HG03060 (cell line): Measurements from ENCODE around the gene RHBDF2.

Experiments used
- ATAC-seq: cut with Tn5 transposase; IDR thresholded peaks from one replicate; pipeline ENCODE4 v1.9.1; 2021; ENCODE audit warnings: low read depth, moderate number of reproducible peaks; ENCODE audit not compliant: unreplicated experiment

The RHBDF2 gene

DNA sequence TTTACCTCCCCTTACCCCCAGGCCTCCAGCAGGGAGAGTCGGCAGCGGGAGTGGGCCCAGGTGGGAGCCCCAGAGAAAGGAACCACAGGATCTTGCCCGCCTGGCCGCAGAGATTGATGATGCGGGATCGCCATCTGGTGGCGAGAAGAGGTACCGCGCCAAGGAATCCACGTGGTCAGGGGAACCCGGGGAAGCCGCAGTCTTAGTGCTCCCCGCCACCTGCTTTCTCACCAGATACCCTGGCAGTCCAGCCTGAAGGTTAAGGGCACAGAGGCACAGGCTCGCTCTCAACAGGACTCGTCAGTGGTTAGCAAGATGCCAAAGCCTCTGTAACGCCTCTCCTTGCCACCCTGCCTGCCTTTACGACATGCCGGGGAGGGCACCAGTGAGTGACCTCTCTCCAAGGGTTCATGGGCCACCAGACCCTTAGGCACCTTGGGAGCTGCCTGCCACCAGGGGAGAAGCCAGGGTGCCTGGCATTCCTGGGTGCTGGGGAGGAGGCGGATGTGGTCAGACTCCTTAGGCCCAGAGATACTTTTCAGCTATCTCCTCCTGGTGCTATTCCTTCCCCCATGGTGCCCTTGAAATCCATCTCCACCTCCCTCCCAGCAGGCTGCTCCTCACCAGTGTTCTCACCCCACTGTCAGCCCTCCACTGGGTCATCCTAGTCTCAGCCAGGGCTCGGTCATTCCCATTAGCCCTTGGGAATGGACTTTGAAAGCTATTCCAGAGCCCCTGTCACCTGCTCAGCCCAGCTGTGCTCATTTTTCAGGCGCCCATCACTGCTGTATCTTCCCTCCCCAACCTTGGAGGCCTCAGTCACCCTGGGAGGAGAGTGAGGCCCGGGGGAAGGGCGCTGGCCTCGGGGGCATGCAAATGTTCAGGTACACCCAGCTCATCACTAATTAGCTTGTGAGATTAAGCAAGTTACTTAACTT lies 5.5 kb upstream of the RHBDF2 start:
- ATAC-seq: no peak

GRCh38 chr17:76504117-76504516 lies 2.9 kb upstream of the RHBDF2 start:
- no peak for ATAC-seq

- ATAC-seq: no peak
Observed at GRCh38 chr17:76502341-76503211, 1.4 kb upstream of the RHBDF2 start.

DNA sequence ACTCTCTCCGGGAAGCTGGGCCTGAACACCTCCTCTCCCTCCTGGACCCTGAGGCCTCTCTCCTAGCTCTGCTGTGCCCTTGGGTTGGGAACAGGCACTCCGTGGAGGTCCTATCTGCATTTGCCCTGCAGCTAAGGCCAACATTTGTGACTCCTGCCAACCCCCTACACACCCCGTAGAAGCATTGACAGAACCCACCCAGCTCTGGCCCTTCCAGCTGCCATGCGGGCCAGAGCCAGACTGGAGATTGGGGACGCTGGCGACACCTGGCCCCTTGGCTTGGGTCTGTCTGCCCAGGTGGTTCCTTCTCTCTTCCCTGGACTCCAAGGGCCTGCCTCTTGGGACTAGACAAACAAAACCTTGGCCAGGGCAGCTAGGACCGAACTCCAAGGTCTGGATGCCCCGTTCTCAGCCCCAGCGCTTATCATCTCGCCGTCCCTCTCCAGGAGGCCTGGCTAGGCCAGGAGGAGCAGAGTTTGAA lies 644 bp upstream of the RHBDF2 start:
- ATAC-seq: no peak

- ATAC-seq: no peak
Observed at GRCh38 chr17:76500747-76501017, 541 bp downstream of the RHBDF2 start.

GRCh38 chr17:76500074-76500746 lies 1.0 kb downstream of the RHBDF2 start:
- no peak for ATAC-seq

GRCh38 chr17:76499267-76499667 lies 2.0 kb downstream of the RHBDF2 start:
- ATAC-seq: no peak

DNA sequence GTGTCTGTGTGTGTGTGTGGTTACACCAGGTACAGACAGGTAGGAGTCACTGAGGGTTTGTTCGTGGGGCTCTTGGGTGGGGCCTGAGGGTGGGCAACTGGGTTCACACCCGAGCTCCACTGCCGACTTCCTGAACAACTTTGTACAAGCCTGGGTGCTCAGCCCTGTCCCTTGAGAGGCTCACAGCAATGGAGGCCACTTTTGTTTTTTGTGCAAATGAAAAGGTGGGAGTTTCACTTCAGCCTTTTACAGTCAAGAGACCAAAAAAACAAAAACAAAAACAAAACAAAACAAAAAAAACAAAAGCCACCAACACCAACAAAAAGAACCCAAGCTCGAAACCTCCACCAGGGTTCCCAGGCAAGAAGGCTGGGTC lies 2.4 kb downstream of the RHBDF2 start:
- no peak for ATAC-seq

GRCh38 chr17:76497979-76498875 lies 3.0 kb downstream of the RHBDF2 start:
- ATAC-seq: no peak

DNA sequence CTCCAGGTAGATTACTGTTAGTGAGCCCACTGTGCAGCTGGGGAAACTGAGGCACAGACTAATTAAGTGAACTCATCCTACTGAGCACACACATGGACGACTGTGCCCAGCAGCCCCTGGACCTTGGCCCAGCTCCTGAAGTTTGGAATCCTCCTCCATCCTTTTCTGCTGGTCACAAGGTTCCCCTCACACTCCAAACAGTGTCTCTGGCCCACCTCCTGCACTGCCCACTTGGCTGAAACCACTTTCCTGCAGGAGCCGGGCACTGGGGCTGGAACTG lies 3.6 kb downstream of the RHBDF2 start:
- no peak for ATAC-seq

- no peak for ATAC-seq
Observed at GRCh38 chr17:76496464-76496863, 4.8 kb downstream of the RHBDF2 start.

- no peak for ATAC-seq
Observed at GRCh38 chr17:76495663-76496400, 5.4 kb downstream of the RHBDF2 start.

DNA sequence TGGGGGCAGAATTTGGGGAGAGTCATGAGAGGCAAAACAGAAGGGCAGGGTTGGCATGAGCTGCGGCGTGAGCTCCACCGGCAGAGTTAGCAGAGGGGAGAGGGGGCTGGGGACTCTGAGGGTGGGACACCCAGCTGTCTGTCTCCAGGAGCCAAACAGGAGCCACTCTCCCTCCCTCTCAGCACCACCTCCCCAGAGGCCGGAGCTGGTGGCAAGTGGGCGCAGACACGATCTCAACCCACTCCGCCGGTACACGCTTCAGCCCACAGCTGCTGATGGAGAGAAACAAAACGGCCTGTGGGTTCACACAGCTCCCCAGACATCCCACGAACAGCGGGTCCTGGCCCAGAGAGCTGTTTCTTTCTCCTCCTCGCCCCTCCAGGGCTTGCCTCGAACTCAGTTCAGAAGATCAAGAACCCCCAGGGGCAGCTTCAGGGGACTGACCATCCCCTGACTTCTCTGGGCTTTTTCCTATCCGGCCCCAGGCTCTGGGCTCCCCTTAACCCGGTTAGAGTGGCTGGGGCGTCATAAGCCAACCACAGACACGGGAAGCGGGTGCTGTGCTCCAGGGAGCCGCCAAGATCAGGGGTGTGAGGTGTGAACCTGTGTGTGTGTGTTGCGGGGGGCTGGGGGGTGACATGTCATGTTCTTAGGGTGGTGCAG lies 7.6 kb downstream of the RHBDF2 start:
- no peak for ATAC-seq

GRCh38 chr17:76492989-76493501 lies 8.2 kb downstream of the RHBDF2 start:
- no peak for ATAC-seq

DNA sequence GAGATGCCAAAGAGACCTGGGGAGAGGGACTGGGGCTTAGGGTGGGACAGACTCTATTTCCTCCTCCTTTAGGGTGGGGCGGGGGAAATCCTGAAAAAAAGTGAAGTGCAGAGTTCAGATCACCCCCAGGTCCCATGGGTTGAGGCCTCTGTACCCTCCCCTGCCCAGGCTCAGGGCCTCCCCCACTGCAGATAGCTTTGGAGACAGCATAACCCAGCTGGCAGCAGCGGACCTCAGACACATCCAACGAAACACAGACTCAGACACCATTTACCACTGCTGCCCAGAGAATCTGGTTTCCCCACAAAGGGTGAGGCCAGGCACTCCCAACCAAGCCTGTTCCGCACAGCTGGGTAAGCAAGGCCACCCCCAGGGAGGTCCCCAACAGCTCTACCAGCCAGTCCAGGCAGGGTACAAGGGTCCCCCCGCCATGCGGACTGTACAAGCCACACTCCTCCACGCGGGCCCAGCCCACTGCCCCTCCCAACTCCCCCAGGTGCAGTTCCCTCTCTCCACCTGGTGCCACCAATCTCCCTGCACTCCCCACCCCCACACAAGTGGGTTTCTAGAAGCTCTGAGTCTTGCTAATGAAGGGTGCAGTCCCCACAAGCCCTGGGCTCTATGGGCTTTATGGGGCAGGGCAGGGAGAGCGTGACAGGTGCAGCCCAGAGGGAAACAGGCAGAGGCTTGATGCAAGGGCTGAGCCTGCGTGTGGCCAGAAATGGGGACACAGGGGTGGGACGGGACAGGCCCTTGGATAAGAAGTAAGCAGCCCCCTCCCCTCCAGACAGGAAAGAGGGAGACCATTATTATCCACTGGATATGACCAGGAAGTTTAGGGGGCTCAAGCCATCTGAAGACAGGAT lies 8.9 kb downstream of the RHBDF2 start:
- ATAC-seq: no peak

DNA sequence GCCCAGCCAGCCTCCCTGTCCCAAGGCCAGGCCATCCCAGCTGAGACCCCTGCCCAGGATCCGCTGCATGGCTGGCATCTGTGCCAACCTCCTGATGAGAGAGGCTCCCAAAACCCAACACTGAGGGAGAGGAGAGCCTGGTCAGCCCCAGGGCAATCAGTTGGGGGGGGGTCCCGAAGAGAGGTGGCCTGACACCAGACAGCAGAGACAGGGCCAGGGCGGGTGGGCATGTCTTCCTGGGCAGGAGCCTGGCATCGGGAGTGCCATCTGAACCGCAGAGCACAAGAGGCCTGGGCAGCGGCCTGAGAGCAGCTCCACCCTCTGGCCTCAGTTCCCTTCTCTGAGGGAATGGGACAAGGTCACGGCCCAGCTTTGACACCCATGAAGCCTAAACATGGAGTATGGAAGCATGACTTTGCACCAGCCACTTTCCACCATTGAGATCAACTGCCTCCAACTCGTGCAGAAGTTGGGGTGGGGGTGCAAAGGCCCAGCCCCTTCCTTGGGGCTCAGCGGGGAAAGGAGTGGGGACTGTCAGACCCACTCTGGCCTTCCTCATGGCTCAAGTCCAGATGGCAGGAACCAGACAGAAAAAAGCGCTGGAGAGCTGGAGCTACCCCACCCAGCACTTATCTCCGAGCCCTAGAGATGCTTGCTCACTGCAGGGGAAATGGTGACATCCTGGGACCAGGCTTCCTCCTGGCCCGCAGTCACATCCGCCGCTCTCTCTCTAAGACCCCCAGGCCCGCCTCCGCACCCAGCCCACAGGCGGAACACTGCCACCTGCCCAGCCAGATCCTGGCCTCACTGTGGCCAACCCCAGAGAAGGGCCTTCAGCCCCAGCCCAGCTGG lies 9.7 kb downstream of the RHBDF2 start:
- no peak for ATAC-seq

DNA sequence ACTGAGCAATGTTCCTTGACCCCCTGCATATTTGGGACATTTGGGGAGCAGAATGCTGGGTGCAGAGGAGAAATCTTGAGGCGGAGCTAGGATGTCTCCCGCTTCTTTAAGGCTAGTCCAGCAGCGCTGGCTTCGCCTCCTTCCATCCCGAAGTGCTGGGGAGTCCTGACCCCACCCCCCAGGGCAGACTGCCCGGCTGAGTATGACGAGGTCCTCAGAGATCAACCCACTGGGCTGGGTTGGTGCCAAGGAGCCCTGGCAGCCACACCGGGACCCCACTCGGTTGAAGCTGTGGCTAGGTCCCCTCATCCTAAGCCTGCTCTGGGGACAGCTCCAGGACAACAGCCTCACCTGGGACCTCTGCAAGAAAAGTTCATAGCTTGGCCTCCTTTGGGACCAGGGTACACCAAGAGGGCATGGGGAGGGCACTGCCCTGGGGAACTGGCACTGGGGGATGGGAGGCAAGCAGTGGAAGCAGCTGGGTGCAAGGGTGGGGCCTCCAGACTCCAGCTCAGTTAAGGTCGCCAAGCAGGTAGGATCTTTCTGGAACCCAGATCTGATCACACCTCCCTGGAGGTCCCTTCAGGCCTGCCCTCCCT lies 11.0 kb downstream of the RHBDF2 start:
- no peak for ATAC-seq
